Effector CD8-positive, alpha-beta T cell (primary cell): Measurements from ENCODE around the gene FSTL1.
"Not testable (repeated sequence)": the region's sequence is repeated elsewhere in the genome, so short reads cannot be mapped to it uniquely, and the experiment has no call there.

Experiments
- DNase-seq: peaks from one replicate; lab custom pipeline; 2025; lab: John Stamatoyannopoulos, UW

Gene FSTL1

DNA sequence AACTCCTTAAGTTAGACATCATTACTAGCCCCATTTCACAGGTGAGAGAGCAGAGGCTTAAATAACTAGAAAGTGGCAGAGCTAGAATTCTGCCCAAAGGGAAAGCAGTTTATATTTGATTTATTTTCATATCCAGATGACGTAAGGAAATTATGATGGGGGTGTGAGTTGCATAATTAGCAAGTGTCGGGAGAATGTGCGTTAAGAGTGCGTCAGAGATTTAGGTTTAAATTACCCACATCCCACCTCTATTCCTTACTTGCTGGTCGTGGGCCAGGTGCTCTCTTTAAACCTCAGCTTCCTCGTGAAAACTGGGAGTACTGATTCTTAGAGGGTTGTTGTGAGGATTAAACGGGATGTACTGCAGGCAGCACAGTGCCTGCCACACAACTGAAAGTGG, 32.3 kb downstream of the FSTL1 start:
- DNase-seq: no peak

DNA sequence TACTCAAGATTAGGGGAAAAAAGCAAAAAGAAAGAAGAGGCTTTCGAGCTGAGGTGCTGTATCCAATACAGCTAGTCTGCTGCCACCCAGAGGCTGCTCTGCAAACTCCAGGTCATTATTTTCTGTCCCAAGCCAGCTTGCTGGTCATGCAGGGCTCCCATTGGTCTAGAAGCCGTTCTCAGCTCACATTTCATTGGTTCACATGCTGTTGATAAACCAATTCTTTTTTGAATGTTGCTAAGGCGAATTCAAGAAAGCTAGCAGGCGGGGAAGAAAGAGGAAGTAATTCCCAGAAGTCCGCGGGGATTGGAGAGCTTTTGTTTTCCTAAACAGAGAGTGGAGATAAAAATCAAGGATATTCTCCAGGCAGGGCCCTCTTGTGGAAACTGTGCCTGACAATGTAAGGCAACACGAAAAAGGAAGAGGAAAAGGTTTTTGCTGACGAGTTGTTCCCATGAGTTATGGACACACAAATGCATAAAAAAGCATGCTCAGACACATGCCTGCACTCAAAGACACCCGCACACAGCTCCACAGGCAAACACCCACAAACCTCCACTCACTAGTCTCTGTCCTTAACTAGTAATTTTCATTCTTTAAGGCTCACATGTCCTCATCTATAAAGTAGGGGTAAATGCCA, 33.4 kb downstream of the FSTL1 start:
- peak; percentile 64 for DNase-seq

DNA sequence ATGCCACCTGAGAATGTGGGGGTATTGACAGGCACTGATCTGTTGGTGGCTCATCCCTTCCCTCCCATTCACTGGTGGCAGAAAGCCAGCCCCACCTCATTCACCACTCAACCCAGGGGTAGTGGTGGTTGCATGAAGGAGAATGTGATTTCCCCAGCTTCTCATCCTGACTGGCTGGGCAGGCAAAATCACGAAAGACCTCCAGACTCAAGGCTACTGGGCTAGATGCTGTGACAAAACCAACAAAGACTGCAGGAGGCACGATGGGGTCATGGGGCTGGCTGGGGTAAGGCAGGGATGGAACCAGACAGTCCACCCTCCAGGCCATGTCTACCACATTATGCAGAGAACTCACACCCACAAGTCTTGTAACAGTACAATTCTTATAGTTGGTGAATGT, 33.9 kb downstream of the FSTL1 start:
- DNase-seq: no peak

DNA sequence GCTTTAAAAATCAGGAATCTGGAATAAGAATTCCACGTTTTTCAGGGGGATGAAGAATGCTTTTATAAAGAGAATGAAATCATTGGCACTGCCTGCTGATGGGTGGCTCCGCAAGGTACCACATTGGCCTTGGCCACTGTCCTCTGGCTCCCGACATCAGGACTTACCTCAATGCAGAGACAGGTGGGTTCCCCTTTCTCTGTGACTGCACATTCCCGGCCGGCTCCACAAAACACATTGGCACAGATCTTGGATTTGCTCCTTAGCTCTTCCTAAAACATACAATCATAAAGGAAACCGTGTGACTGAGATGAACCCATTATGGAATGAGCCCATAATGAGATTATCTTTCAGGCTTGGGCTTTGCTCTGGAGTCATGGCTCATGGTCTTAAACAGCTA, 35.0 kb downstream of the FSTL1 start:
- DNase-seq: no peak

DNA sequence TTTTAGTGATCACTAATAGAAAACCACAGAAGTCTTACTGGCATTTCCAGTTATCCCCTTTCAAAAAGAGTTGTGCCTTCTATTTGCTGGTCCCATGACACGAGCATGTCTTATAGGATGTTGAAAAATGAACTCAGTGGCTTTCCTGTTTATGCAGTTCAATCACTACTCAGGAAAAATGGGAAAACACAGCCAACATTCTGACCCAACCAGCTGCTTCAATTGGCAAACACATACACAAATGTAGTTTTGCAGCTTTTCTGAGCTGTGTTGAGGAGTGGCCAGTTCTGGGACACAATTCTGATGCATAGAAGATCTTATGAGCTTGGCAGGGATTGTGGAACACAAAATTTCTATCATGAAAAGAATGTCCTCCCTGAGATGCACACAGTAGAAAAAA, 40.3 kb downstream of the FSTL1 start:
- DNase-seq: no peak

DNA sequence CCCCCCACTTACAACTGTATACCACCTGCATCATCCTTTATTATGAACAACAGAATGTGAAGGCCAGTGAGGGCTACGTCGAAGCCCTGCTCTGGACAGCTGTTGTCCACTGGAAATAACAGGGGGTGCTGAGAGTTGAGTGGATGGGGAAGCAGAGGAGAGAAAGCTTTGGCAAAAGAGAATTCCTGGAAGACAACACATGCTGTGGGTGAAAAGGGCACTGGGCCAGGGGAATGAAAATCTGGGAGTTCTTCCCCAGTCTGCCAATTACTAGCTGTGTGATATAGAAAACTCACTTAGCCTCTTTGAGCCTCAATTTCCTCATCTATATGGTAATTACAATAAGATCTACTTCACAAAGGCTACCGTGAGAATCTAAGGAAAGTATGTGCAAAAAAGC, 40.7 kb downstream of the FSTL1 start:
- no peak for DNase-seq

DNA sequence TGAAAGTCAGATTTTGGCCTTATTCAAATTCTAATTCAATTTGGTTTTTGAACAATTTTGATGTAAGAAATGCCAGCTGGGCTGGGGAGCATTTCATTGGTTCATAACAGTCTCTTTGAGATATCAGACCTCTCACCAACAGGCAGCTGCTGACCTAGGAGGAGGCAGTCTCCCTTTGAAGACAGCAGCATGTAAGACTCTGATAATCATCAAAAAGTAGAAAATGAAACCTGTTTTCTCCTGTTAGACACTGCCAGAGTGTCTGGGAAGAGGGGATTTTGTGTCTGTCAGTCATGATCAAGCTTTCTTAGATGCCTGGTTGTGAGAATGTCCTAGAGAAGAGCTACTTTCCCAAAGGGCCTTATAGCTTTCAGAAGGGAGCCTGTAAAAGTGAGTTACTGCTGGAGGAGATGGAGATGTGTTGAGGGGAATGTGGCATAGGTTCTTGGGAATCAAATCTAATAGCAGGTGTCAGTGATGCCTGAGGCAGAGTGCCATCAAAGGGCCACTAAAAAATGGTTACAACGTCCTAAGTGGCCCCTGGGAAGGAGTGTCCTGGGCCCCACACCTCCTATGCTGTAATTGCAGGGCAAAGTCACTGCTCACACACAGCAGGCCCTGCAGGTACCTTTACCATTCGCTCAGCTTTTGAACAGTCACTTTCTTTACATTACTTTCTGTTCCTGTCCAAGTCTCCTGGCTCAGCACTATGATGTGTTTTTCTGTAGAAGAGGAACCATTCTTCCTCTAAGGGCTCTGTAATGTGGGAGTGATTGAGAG, 43.1 kb downstream of the FSTL1 start:
- DNase-seq: no peak

GRCh38 chr3:120404876-120405275, 45.9 kb downstream of the FSTL1 start:
- no peak for DNase-seq

GRCh38 chr3:120402257-120402656, 48.5 kb downstream of the FSTL1 start:
- DNase-seq: no peak

DNA sequence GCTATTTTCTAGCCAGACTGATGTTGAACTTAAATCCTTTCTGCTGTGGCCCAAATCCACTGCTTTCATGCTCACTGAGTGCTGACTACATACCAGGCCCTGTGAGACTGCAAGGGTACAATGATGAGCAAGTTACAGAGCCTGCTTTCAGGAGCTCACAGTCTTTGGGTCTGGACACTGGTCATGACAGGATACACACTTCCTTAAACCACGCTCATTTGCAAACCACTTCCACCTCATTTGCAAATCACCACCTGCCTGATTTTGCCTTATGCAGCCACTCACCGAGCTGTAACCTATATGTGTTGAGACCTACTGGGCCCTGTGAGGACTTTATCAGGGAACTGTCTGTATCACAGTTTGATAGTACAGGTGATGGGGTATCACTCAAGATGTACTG, 51.4 kb downstream of the FSTL1 start:
- DNase-seq: no peak

- DNase-seq: no peak
Observed at GRCh38 chr3:120396469-120396868, 54.3 kb downstream of the FSTL1 start.

- no peak for DNase-seq
Observed at GRCh38 chr3:120394347-120394746, 56.4 kb downstream of the FSTL1 start.

DNA sequence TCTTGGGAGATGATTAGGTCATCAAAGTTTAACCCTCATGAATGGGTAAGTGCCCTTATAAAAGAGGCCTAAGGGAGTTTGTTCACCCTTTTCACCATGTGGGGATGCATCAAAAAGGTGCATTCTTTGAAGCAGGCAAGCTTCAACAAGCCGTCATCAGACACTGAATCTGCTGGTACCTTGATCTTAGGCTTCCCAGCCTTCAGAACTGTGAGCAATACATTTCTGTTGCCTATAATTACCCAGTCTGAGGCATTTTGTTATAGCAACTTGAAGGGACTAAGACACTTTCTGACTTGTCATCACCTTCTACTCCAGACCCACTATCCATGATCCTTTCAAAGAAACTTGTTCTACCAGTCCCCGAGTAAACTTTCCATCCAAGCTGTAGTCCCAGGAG, 57.0 kb downstream of the FSTL1 start:
- DNase-seq: no peak

DNA sequence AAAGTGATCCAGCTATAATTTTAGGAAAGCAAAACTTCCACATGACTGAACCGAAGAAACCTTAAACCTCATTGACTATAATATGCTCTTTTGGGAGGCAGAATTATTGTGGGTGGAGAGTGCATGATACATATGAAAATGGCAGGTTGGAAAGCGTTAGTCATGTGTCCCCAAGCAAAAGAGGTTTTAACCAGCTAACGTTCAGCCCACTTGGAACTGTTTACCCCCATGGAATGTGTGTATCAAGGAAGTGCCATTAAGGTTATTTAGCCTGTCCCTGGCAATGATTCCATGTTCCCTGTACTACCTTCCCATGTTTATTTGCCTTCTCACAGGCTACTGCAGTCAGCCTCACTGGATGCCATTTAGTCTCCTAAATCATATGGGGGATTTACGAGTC, 57.5 kb downstream of the FSTL1 start:
- no peak for DNase-seq

DNA sequence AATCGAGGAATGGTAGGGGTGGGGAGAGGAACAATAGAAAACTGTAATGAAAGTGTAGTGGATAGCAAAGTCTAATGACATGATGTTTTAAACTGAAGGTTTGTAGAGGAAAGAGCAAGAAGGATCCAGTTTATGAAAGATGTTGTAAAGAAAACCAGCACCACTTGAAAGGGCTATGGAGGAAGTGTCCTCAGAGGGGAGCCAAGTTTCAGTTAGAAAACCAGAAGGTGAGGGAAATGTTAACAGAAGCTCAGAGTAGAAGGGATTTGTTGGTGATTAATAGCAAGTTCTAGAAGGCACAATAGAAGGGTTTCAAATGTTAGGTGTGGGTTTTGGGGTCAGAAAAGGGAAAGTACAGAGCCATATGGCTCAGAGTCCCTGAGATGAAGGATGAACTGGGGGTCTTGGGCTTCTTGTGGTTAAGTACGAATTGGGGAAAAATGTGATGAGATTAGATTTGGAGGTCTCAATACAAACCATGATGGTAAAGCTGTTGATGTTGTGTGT, 67.8 kb downstream of the FSTL1 start:
- no peak for DNase-seq

DNA sequence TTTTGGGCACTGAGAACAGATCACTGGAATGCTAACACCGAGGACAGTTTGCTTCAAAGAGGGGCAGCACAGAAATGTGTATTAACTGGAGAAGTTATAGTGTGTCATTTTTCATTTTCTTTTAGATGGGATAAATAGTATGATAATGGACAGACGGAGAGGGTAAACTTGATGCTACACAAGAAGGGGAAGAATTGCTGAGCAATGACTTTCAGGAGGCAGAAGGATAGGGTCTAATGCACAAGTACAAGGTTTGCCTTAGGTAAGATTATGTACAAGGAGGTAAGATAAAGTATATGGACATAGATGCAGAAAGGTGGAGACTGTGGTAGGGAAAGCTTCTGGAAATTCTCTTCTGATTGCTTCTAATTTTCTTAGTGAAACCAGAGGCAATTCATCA, 69.3 kb downstream of the FSTL1 start:
- no peak for DNase-seq

GRCh38 chr3:120377948-120378347, 72.8 kb downstream of the FSTL1 start:
- not testable (repeated sequence) for DNase-seq

DNA sequence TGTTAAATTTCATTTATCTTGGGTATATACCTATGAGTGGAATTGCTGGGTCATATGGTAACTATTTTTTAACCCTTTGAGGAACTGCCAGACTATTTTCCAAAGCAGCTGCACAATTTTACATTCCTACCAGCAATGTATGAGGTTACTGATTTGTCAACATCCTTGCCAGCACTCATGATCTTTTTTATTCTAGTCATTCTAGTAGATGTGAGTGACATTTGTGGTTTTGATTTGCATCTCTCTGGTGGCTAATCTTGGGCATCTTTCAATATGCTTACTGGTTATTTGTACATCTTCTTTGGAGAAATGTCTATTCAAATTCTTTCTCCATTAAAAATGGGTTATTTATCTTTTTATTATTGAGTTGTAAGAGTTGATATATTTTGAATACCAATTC, 80.3 kb downstream of the FSTL1 start:
- DNase-seq: no peak

GRCh38 chr3:120369037-120369467, 81.7 kb downstream of the FSTL1 start:
- DNase-seq: no peak

- DNase-seq: no peak
Observed at GRCh38 chr3:120368172-120368571, 82.6 kb downstream of the FSTL1 start.

- DNase-seq: no peak
Observed at GRCh38 chr3:120364821-120365220, 86.0 kb downstream of the FSTL1 start.

DNA sequence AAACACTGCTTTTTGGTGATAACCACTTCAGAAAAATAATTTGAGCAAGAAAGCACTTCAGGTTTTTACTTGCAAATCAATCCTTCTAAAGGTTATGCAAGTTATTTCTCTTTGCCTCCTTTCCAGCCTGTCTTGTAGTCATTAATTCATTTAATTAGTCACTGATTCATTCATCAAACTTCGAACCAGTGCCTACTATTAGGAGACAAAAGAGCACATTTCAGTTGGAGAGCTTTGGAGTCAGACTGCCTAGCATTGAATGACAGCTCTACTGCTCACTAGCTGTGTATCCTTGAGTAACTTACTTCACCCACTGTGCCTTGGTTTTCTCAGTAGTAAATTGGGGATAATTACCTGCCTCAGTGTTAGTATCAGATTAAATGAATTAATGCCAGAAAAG, 86.7 kb downstream of the FSTL1 start:
- no peak for DNase-seq

DNA sequence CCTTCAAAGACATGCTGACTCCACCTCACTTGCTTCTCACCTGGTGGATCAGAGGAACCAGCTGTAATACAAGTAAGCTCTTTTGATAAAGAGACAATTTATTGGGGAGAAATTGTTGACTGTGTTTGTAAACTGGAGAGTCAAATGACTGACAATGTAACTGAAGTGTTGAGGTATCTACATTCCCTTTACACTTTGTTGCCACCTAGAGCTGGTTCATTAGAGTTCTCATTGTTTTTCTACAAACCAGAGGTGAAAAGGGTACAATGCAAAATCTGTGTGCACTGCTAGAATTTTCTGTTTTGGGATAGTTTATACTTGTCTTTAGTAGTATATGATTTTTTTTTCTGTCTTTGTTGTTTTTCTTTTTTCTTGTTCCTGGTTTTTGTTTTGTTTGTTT, 93.0 kb downstream of the FSTL1 start:
- DNase-seq: no peak

DNA sequence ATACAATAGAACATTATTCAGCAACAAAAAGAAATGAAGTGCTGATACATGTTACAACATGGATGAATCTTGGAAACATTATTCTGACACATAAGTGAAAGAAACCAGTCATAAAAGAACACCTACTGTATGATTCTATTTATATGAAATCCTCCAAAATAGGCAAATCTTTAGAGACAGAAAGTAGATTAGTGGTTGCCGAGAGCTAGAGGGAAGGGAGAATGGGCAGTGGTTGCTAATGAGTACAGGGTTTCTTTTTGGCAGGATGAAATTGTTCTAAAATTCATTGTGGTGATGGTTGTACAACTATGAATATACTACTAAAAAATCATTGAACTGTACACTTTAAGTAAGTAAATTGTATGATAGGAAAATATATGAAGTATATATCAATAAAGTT, 95.3 kb downstream of the FSTL1 start:
- no peak for DNase-seq
